CD1c-positive myeloid dendritic cell (primary cell): Measurements from ENCODE around the gene ART1.
"Not testable (repeated sequence)": the region's sequence is repeated elsewhere in the genome, so short reads cannot be mapped to it uniquely, and the experiment has no call there.

Source experiments
- DNase-seq: peaks from one replicate; pipeline ENCODE4 v3.0.0-alpha.2; 2016; ENCODE audit errors: extremely low spot score

The ART1 gene, protein sequence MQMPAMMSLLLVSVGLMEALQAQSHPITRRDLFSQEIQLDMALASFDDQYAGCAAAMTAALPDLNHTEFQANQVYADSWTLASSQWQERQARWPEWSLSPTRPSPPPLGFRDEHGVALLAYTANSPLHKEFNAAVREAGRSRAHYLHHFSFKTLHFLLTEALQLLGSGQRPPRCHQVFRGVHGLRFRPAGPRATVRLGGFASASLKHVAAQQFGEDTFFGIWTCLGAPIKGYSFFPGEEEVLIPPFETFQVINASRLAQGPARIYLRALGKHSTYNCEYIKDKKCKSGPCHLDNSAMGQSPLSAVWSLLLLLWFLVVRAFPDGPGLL

DNA sequence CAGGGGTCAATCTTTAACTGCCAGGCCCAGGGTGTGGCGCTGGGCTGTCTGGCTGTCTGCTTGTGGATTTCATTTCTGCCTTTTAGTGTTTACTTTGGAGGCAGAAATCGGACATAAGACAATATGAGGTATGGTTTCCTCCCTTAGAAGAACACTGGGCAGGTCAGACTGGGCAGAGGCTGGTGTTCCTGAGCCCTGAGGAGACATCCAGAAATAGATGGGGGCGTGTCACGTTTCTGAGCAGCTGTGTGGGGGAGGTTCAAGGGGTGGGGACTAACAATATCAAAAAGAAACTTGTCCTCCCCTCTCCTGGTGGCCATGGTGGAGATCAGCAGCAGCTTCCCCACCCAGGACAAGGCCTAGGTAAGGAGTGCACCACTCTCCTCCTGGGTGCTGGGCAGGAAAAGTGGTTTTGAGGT lies at the start of gene ART1:
Gene ART1 (plus strand): TSS at position 312 of the 419 bp plus-strand sequence. CDS start 14,086 bp downstream, outside the sequence.
- DNase-seq: no peak

DNA sequence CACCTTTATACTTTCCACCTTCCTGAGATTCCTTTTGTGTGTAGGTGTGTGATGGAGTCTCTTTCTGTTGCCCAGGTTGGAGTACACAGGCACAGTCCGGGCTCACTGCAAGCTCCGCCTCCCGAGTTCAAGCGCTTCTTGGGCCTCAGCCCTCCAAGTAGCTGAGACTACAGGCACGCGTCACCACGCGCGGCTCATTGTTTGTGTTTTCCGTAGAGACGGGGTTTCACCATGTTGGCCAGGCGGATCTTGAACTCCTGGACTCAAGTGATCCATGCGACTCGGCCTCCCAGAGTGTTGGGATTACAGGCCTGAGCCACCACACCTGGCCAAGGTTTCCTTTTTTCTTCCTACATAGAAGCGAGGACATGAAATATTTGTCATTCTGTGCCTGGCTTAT lies 47.2 kb upstream of the ART1 start:
- DNase-seq: not testable (repeated sequence)

DNA sequence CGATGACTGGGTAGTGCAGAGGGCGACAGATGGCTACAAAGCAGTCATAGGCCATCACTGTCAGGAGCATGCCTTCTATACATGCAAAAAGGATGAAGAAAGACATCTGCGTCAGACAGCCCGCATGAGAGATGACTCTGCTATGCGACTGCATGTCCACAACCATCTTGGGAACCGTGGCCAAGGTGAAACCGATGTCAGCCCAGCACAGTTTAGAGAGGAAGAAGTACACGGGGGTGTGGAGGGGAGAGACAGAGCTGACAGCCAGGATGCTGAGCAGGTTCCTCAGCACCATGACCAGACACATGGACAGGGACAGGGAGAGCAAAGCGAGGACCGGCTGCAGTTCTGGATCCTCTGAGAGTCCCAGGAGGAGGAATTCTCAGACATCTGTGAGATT lies 44.7 kb upstream of the ART1 start:
- DNase-seq: not testable (repeated sequence)

DNA sequence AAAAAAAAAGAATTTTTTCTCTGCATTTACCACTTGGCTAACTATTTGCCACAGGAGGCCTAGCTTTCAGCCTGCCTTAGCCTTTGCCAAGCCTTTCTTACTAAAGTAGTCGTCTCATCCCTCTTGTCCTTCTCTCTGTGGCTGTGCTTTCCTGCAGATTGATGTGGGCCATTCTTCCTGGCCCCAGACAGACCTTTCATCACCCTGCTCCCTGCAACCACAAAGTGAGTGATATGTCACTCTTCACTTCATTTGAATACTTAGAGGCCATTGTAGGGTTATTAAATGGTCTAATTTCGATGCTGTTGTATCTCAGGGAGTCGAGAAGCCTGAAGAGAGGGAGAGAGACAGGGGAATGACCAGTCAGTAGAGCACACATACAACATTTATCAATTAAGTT lies 40.8 kb upstream of the ART1 start:
- DNase-seq: no peak

DNA sequence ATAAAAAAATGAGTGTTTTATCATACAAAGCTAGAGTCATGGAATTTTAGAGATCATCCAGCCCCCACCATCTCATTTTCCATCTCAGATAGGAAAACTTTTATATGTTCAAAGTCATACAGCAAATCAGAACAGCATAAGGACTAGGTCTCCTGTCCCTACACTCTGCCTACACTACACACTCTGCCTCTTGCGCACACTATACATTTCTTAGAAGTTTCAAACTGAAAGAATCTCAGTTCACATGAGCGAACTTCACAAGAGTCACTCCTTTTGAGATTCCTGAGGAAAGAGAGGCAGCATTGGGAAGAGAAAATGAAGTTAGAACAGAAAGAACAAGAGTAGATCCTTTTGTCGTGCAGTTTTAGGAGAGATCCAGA lies 39.7 kb upstream of the ART1 start:
- no peak for DNase-seq

DNA sequence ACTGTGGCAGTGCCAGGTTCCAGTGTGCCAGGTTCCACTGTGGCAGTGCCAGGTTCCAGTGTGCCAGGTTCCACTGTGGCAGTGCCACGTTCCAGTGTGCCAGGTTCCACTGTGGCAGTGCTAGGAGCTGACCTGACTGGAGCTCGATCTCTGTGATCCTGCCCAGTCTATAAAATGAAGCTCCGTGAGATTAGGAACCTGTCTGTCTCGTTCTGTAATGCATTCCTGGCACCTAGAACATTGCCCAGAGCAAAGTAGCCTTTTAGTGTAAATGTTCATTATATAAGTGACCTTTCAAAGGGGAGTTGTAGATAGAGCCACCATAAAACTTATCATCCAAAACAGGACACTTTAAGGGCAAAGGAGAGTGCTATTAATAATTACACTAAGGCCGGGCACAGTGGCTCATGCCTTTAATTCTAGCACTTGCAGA lies 39.1 kb upstream of the ART1 start:
- DNase-seq: no peak

DNA sequence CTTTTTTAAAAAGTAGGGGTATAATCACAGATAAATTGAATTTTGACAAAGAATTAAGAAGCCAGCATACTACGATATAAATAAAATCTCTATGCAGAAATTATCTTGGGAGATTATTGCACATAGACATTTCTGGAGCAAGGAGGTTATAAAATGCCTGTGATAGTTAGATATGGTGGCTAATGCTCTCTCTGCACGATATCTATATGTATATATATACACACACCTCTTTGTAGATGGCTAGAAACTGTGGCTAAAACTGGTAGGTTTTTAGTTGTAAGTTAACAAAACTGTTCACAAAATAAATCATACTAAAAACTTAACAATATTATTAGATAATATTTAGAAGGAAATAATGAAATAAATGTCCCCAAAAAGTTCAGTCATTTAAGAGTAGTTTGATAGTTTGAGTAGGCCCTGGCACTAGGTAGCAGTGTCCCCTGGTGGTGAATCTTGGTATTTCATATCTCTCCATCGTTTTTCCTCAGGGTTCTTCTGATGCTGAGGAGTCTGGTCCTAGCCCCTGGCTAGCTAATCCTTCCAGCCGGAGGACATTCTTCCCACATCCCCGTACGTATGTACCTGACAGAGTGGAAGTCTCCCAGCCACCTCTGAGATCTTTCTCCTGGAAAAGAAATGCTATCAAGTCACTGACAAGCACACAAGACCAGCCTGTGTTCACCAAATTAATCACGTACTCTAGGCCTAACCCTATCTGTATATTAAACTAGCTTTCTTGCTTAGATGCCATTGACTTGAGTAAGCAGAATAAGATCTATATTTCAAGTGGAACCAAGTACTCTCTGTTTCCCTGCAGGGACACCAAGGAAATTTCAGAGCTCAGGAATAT lies 35.3 kb upstream of the ART1 start:
- DNase-seq: peak; percentile 51

DNA sequence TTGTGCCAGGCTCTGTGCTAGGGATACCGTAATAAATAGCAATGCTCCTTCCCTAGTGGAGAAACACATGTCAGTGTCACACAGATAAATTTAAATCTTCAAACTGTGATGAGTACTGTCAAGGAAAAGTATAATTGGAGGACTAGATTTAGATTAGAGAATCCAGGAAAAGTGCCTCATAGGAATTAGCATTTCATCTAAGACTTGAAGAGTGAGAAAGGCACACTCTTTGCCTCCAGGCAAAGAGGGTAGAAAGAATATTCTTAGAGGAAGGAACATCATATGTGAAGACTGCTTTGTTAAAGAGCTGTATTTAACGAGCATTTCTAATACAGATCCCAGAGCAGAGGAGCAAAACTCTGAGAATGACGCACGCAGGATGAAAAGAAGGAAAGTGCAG lies 34.1 kb upstream of the ART1 start:
- no peak for DNase-seq

- DNase-seq: no peak
Measured at GRCh38 chr11:3611976-3612678, 32.8 kb upstream of the ART1 start.

DNA sequence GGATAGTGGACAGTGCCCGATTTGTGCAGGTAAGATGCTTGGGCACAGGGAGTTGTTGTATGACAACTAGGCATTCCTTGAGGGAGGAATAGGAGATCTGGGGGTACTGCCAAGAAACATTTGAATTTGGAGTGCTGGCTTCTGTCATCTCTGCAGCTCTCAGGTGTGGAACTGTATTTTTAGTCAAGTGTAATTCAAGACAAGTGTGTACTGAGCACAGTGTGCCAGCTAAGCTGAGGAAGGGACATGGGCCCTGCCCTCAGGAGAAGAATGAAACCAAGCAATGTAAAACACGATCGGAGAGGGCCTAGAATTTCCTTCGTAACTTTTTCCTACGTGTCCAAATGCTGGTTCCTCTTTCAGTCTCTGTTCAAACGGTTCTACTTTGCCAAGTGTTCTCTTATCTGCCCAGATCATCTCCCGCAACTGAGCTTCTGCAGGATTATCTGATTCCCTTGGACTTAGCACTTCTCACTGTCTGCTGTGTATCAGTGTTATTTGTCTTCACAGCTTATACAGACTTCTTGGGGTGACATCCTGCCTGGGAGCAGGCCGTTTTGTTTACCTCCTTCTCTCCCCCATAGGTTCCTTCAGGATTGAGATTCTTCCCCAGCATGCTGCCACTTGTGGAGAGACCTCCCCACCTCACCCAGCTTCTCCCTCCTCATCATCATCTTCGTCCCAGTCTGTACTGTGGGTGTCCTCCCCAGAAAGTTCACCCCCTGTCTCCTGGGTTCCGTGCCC lies 30.8 kb upstream of the ART1 start:
- DNase-seq: peak; percentile 47

GRCh38 chr11:3614742-3615171 lies 30.2 kb upstream of the ART1 start:
- DNase-seq: peak; percentile 68

- no peak for DNase-seq
Measured at GRCh38 chr11:3615998-3616397, 28.9 kb upstream of the ART1 start.

GRCh38 chr11:3616721-3617460 lies 28.0 kb upstream of the ART1 start:
- DNase-seq: no peak

DNA sequence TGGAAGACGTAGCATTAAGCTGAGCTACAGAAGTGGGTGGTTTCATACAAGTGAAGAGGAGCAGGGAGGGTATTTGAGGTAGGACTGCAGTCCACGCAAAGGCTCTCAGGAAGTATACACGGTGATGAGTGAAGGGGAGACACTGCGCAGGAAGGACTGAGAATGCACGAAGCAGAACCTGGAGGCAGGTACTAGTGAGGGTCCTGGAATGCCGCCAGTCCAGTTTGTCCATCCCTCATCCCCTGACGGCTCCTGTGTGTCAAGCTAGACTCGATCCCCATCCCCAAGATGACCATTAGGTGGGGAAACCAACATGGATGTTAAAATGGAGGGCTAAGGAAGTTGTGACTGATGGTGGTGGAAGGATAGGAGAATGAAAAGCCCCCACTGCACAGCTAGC lies 26.9 kb upstream of the ART1 start:
- no peak for DNase-seq

- no peak for DNase-seq
Measured at GRCh38 chr11:3622521-3622920, 22.4 kb upstream of the ART1 start.

GRCh38 chr11:3623121-3623520 lies 21.8 kb upstream of the ART1 start:
- no peak for DNase-seq

GRCh38 chr11:3623767-3624458 lies 21.0 kb upstream of the ART1 start:
- no peak for DNase-seq

DNA sequence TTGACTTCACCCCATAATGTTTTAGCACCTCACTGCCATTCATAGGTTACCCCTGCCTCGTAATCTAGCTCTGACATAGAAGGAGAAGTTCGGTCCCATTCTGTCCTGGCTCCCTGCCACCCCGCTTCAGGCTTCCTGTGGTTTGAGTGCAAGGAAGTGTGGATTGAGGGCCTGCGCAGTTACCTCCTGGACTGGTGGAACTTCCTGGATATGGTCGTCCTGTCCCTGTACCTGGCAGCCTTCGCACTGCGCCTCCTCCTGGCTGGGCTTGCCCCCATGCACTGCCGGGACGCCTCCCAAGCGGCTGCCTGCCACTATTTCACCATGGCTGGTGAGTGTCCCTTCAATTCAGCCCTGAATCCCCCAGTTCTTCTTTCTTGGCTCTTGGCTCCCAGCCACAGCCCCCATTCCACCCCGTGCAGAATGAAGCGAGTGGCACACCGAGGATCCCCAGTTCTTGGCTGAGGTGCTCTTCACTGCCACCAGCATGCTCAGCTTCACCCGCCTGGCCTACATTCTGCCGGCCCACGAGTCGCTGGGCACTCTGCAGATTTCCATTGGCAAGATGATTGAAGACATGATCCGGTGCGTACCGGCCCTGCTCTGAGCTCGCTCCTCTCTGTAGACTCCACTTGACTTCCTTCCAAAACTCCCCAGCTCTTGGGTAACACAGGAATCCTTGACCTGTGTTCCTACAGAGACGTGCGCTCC lies 18.5 kb upstream of the ART1 start:
- DNase-seq: peak; percentile 57

GRCh38 chr11:3627291-3627690 lies 17.6 kb upstream of the ART1 start:
- DNase-seq: no peak

GRCh38 chr11:3631331-3631730 lies 13.6 kb upstream of the ART1 start:
- no peak for DNase-seq
